Activated T-cell treated with anti-CD3 and anti-CD28 coated beads for 48 hours (primary cell): ENCODE results near the gene TXNDC12.
A peak's percentile ranks its signal among the peaks of the same experiment; 100 is the strongest.

ENCODE experiments used
- DNase-seq: peaks from one replicate; pipeline ENCODE4 v3.0.0-alpha.2; 2020; ENCODE audit warnings: low read depth

TXNDC12 gene

DNA sequence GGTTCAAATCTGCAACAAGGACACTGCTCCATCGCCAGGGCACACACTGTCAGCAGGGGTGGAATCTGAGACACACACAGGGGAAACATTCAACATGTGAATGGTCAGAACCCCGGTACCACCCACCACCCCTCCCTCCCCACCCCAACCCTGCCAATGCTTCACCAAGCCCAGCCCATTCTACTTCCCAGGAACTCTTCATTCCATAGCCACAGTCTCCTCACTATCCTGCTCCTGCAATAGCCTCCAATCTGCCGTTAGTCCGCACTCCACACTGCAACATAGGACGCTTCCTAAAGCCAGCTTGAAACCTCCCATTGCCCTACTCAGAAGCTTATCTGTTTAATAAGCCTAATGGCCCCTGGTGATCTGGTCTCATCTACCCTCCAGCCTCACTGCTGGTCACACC is 57.0 kb downstream of the TXNDC12 start:
- DNase-seq = no peak

DNA sequence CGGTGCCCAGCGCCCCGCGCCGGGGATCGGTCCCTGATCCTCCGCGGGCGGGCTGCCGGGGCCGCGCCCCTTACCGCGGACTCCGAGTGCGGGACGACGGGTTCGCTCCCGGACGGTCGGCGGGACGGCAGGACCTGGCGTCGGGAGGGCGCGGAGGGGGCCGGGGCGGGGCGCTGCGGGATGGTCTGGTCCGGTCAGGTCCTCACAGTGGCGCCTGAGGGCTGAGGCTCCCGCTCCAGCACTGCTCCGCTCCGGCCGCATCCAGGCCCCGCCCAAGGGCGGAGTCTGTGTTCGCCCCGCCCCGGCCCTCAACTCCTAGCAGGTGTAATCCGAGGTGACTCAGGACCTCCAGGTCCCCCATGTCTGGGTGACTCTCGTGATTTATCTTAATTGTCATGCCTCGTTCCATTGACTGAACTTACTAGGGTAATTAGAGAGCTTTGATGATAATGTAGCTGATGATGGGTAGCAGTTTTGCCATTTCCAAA is 64.5 kb downstream of the TXNDC12 start, which contains the start of gene RAB3B:
RAB3B (minus strand) TSS at position 223 of the 488 bp plus-strand sequence. CDS start 13,583 bp downstream, outside the sequence.
- peak; percentile 81 for DNase-seq

DNA sequence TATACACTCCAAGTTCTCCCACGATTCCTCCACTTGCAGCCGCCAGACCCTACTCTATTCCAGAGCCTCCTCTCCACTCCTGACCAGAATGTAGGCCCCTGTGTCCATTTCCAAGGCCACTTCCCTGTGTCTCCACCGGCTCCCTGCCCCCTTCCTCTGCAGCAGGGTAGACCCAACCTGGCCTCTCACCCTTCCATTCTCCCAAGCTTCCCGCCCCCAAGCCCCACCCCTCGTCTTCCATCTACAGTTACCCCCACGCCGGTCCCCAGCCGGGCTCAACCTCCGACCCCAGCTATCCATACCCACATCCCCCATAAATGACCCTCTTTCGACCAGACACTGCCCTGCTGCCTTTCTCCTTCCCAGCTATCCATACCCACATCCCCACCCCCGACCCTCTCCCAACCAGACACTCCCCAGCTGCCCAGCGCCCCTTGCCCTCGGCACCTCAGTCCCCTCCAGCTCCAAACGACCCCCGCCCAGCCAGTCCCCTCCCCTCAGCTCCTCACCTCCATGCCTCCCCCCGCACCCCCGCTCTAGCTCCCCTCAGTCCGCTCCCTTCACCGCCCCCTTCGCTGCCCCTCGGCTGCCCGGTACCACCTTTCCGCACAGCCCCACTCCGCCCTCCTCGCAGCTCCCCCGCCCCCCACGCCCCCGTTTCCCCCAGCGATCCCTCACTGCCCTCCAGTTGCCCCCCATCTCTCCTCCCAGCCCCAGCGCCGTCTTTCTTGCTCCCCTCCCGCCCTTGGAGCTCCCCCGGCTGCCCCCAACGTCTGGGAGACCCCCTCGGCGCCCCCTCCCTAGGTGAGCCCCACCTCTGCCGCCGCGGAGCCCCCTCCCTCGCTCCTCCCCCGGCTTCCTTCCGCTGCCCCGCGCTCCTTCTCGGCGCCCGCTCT is 65.2 kb downstream of the TXNDC12 start:
- DNase-seq = no peak

DNA sequence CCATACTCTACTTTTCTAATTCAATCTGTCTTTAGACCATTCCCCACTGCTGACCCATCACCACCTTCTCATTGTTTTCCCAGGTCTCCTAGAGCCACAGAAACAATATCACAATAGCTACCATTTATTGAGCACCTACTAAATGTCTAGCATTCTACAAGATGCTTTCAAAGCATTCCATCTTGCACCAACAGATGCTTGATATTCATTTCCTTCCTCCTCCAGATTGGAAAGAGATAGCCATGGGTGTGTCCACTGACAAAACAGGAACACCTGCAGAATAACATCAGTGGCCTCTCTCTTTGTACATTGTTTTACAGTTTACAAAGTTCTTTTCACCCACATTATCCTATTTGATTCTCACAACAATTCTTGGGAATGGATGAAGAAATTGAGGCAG is 66.7 kb downstream of the TXNDC12 start:
- no peak for DNase-seq

DNA sequence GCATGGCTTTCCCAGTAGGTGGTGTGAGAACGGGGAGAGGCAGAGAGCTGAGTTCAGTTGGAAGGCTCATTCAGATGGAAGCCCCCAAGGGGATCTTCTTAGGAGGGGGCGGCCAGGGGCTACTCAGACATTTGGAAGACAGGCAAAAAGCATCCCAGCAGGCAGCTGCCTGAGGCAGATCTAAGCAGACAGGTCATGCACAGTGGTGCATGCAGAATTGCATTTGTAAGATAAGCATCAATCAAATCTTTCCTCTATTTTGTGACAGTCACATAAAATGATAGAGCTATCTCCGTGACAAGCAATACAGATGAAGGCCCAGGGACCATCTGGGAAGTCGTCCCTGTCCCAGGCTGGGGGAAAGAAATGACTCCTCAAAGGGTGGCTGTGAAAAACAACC is 68.3 kb downstream of the TXNDC12 start:
- no peak for DNase-seq

DNA sequence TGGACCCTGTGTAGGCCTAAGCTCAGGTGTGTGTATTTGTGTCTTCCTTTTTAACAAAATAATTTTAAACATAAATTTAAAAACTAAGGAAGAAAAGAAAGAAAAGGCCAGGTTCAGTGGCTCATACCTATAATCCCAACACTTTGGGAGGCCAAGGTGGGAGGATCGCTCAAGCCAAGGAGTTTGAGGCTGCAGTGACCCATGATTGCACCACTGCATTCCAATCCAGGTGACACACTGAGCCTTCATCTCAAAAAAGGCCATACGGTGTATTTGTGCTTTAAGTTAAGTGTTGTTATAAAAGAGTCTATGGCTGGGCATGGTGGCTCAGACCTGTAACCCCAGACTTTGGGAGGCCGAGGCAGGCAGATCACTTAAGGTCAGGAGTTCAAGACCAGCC is 72.8 kb downstream of the TXNDC12 start:
- no peak for DNase-seq

DNA sequence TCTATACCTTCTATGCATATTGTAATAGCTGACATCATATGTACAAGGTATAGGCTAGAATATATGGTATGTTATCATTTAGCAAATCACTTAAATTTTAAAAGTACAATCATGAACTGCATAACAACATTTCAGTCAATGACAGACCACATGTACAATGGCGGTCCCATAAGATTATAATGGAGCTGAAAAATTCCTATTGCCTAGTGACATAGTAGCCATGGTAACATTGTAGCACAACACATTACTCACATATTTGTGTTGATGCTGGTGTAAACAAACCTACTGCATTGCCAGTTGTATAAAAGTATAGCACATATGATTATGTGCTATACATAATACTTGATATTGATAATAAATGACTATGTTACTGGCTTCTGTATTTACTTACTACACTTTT is 73.4 kb downstream of the TXNDC12 start:
- no peak for DNase-seq

DNA sequence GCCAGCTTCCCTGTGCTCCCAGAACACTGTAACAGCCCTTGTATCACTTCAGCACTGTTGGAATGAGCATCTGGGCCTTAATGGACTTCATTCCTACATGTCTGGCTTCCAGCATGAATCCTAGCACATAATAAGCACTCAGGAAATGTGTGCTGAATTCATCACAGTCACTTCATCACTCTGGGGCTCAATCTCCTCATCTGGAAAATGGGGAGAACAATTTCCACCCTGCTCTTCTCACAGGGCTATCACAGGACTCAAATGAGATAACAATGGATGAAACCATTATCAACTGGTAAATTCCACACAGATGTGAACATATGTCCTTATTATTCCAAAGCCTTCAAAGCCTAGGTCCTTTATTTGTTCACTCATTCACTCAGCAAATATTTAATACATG is 76.9 kb downstream of the TXNDC12 start:
- no peak for DNase-seq

DNA sequence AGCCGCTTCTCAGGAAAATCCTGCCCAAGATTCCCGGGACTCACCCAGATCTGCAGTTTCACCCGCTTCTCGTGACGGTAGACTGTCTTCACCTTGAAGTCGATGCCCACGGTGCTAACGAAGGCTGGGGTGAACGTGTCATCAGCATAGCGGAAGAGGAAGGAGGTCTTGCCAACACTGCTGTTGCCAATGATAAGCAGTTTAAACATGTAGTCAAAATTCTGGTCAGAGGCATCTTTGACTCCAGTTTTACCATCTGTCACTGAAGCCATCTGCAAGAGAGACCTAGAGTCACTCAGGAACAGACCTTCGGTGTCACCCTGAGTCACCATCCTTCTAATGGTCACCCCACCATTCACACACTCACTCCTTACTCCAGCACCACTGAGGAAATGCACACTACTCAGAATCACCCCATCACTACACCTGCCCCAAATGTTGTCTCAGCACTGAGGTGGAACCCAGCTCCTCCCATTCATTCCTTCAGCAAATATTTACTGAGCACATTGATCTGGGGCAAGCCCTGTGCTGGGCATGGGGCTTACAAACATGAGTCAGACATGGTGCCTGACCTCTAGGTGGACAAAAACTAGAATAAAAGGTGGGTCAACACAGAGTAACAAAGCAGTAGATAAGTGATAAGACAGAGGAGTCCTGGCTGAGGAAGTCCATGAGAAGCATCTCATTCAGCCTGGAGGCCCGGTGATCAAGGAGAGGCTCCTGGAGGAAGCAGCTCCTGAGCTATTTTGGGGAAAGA is 78.0 kb downstream of the TXNDC12 start:
- no peak for DNase-seq

DNA sequence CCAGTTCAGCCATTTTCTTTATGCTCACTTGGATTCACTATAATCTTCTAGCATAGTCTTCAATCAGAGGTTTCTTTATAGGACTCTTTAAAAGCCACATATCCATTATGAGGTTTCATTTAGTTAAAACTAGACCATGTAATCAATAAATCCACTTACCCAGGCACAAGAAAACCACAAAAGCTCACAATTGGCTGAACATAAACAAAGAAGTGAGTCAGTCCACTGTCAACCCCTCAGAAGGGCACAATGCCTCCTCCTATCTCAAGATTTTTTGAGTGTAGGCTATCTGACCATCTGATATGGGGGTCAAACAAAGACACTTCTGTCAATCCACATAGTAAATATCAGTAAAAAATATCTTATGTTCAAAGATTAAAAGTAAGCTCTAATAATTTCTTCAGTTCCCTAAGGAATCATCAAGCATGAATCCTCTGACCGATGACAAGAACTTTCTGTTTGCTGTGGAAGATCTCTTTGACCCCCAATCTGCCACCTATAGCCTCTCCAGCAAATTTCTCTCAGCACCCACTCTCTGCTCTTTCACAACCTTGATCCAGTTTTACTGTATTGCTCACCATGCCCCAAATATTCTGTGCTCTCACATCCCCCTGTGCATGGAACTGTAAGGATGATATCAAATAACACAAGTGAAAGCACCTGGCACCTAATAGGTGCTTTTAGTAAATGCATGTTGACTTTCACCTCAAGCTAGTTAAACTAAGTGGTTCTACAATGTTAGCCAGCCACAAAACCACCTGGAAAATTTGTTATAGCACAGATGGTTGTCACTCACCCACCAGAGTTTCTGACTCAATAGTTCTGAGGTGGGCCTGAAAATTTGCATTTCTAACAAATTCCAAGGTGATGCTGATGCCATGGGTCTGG is 81.2 kb downstream of the TXNDC12 start:
- DNase-seq = no peak
